ENCODE data around the gene GPR153.

DNA sequence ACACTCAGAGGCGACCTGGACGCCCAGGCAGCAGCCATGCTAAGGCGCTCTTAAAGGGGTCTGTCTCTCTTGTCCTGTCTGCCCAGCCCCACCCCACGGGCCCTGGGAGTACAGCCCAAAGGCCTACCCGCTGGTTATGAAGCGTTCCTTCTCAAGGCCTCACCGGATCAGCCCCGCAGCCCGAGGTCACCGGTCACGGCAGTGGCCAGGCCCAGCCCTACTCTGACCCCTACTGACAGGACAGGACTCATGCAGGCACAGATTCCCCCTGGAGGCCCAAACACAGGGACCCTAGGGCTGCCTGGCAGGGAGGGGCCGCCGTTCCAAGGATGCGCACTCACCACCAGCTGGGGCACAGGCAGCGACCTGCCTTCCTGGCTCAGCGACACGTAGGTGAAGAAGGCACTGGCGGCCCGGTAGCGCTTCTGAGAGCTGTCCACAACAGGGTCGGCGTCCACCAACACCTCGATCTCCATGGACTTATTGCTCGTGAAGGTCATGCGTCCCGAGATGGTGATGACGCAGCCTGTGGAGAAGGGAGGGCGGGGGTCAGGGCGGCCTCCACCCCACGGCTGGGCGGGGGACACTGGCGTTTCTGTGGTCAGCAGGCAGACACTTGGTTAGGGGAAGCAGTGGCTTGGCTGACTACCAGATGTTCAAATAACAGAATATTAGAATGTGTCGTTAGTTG lies 20.0 kb upstream of the GPR153 start:
- TF ChIP-seq EZH2 (IDR thresholded peaks at IDR 0.05; ENCODE audit: insufficient read depth, poor library complexity, severe bottlenecking): no peak
- no peak for TF ChIP-seq EZH2phosphoT487 (IDR thresholded peaks at IDR 0.05; ENCODE audit: insufficient read depth, low read depth)

All from GM23248 (cell line).